B cell (primary cell): ENCODE results near the gene TMEM253. TPM values are rescaled to one million over a fixed set of nuclear protein-coding genes. Genes with fewer than 3 reads are reported as not detected.
A peak's percentile ranks its signal among the peaks of the same experiment; 100 is the strongest.

ENCODE experiments used
- ATAC-seq: fragments of 200-7000 bp; cut with Tn5 transposase; one replicate; pipeline ENCODE4 v1.10.0; 2021; ENCODE audit warnings: low read depth, mild to moderate bottlenecking, moderate number of reproducible peaks, moderate library complexity
- CTCF ChIA-PET: fragments of 350-600 bp; sonication (Branson Sonifier 250); formaldehyde crosslinking; loops from one replicate; lab custom pipeline; 2021; ENCODE audit warnings: antibody characterized with exemption, inconsistent platforms; lab: Charles Lee
- POLR2A ChIA-PET: fragments of 350-600 bp; sonication (Branson Sonifier 250); formaldehyde crosslinking; loops from one replicate; lab custom pipeline; 2021; ENCODE audit warnings: antibody characterized with exemption; lab: Charles Lee
- DNase-seq: peaks from one replicate; pipeline ENCODE4 v3.0.0; 2013
- H2AFZ ChIP-seq: 2 replicates; pipeline ENCODE4 v1.6.1; 2012; ENCODE audit warnings: mild to moderate bottlenecking, low read depth, low read length; ENCODE audit not compliant: insufficient read depth, poor library complexity, severe bottlenecking
- H3K27ac ChIP-seq, 2 donors: 1 replicate in 1 of 2; 2 replicates in 1 of 2; pipeline ENCODE4 v1.5.1; 2012 to 2013; ENCODE audit warnings: low read length in 2 of 2, mild to moderate bottlenecking in 2 of 2, moderate library complexity in 1 of 2
- H3K27me3 ChIP-seq, 4 experiments: fragments of 200-600 bp in 1 of 4; sonication (generic) in 1 of 4; replicated peaks in 1 of 4; 1 replicate in 2 of 4; 2 replicates in 2 of 4; pipeline versions ENCODE4 v1.6.1 to v1.7.0; 2013 to 2016; ENCODE audit warnings: low read length in 3 of 4, mild to moderate bottlenecking in 2 of 4, mixed read lengths in 1 of 4, moderate library complexity in 1 of 4; ENCODE audit not compliant: insufficient read depth in 4 of 4, control insufficient read depth in 3 of 4; ENCODE audit errors: control extremely low read depth in 1 of 4
- H3K36me3 ChIP-seq, 2 experiments: replicated peaks in 1 of 2; 1 replicate in 1 of 2; 2 replicates in 1 of 2; pipeline versions ENCODE4 v1.6.1 to v1.7.1; 2013; ENCODE audit warnings: low read length in 1 of 2; ENCODE audit not compliant: insufficient read depth in 2 of 2, control insufficient read depth in 1 of 2; ENCODE audit errors: control extremely low read depth in 1 of 2, extremely low read depth in 1 of 2
- H3K4me1 ChIP-seq, 2 donors: fragments of 200-600 bp in 1 of 2; sonication (generic) in 1 of 2; 1 replicate in 1 of 2; 2 replicates in 1 of 2; pipeline versions ENCODE4 v1.5.1 to v1.6.1; 2013 to 2017; ENCODE audit warnings: low read length in 2 of 2; ENCODE audit not compliant: control insufficient read depth in 2 of 2, insufficient read depth in 2 of 2
- H3K4me2 ChIP-seq: replicated peaks from 2 replicates; pipeline ENCODE3; 2012; ENCODE audit warnings: mild to moderate bottlenecking, low read depth, low read length; ENCODE audit not compliant: poor library complexity, severe bottlenecking
- H3K4me3 ChIP-seq, 5 experiments: fragments of 200-600 bp in 1 of 5; sonication (generic) in 1 of 5; 1 replicate in 3 of 5; 2 replicates in 2 of 5; pipeline versions ENCODE4 v1.5.1 to v1.7.0; 2011 to 2016; ENCODE audit warnings: low read length in 4 of 5, mild to moderate bottlenecking in 4 of 5, low read depth in 2 of 5, control low read depth in 1 of 5, moderate library complexity in 1 of 5; ENCODE audit not compliant: insufficient read depth in 1 of 5; ENCODE audit errors: control extremely low read depth in 1 of 5, extremely low read depth in 1 of 5
- H3K79me2 ChIP-seq: fragments of 200-600 bp; sonication (generic); one replicate; pipeline ENCODE4 v1.6.0; 2016; ENCODE audit warnings: low read length; ENCODE audit not compliant: control insufficient read depth, insufficient read depth
- H3K9ac ChIP-seq: fragments of 200-600 bp; sonication (generic); 2 replicates; pipeline ENCODE4 v1.6.1; 2017; ENCODE audit warnings: mild to moderate bottlenecking, low read length, moderate library complexity
- H3K9me3 ChIP-seq, 3 donors: one replicate each; pipeline versions ENCODE4 v1.6.1 to v1.7.1; 2013; ENCODE audit warnings: low read length in 2 of 3; ENCODE audit not compliant: control insufficient read depth in 2 of 3, insufficient read depth in 1 of 3; ENCODE audit errors: control extremely low read depth in 1 of 3
- H4K20me1 ChIP-seq: 2 replicates; pipeline ENCODE4 v1.6.0; 2012; ENCODE audit warnings: mild to moderate bottlenecking, low read length; ENCODE audit not compliant: insufficient read depth, control insufficient read depth, poor library complexity, severe bottlenecking
- H3K27ac Mint-ChIP-seq: one replicate; pipeline ENCODE4 v1.8.0; 2021; ENCODE audit warnings: mixed read lengths
- H3K27me3 Mint-ChIP-seq: one replicate; pipeline ENCODE4 v1.8.0; 2021; ENCODE audit warnings: mixed read lengths
- H3K4me1 Mint-ChIP-seq: one replicate; pipeline ENCODE4 v1.8.0; 2021; ENCODE audit warnings: mixed read lengths
- H3K4me3 Mint-ChIP-seq: one replicate; pipeline ENCODE4 v1.8.0; 2021; ENCODE audit warnings: mixed read lengths
- H3K9me3 Mint-ChIP-seq: one replicate; pipeline ENCODE4 v1.8.0; 2022; ENCODE audit warnings: mixed read lengths; ENCODE audit not compliant: insufficient read depth
- CTCF ChIP-seq: fragments of 200-600 bp; IDR thresholded peaks from one replicate; pipeline ENCODE4 v1.8.0; 2022; ENCODE audit warnings: antibody characterized with exemption, mild to moderate bottlenecking
- EZH2 ChIP-seq: IDR thresholded peaks from 2 replicates; pipeline ENCODE4 v1.6.1; 2012; ENCODE audit warnings: borderline replicate concordance, low read depth, mild to moderate bottlenecking, moderate library complexity, low read length; ENCODE audit not compliant: insufficient read depth, poor library complexity, severe bottlenecking
- WGBS: methylation state at CpG from one replicate; pipeline ENCODE4 v1.1.5; 2013; ENCODE audit warnings: missing lambda C conversion rate; ENCODE audit not compliant: insufficient coverage; 5-methylcytosine and 5-hydroxymethylcytosine counted together
- intact Hi-C: fragments of 100-400 bp; cut with micrococcal nuclease; formaldehyde crosslinking; loops from one replicate; pipeline ENCODE4 v1.10.0; 2022
- polyA plus RNA-seq: library from polyadenylated mRNA; depleted of rRNA; stranded (reverse); fragments of >200 nt; gene quantifications from 2 replicates; pipeline ENCODE4 v1.2.3, GENCODE V29; 2012
- total RNA-seq, 2 donors: library from RNA; stranded (reverse); fragments of 120-200 nt in 1 of 2; gene quantifications; 1 replicate in 1 of 2; 2 replicates in 1 of 2; pipeline versions ENCODE4 v1.2.3 to v1.2.4, GENCODE V29; 2013 to 2022

Gene TMEM253
- total and polyA plus RNA-seq, 2 donors (not counting 1 experiment from before 2014, with no cell fraction given): not detected

DNA sequence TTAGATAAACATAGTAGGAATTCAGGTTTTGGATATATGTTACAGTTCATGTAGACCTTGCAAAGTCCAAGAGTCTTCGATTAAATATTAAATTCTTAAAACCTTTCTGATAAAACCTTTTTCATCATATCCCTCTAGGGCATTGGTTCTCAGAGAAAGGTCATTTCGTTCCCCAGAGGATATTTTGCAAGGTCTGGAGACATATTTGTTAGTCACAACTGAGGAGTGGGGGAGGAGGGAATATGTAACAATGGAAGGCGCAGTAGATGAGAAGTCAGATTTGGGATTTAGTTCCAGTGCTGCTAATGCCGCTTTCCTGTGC lies 5.3 kb downstream of the TMEM253 start:
- H3K4me2 ChIP-seq: no peak overlapping the region
- Mint-ChIP-seq H3K27ac (no peak overlapping the region), H3K9me3 (no peaks in the 10 kb centered on the region), H3K4me1 (peaks cover 12% of the 10 kb centered on the region), H3K27me3 (peaks cover 7% of the 10 kb centered on the region), H3K4me3 (no peak overlapping the region)
- ATAC-seq (no peak), DNase-seq (no peak)
- no peak overlapping the region for H2AFZ ChIP-seq
- CTCF ChIA-PET: interaction anchor here (0.6 to 11.8 kb wide), 10 partner anchors 8 to 135 kb away, joined by 3 to 348 read pairs (median 20); partner anchors contain the start of gene ARHGEF40
- WGBS: 92% methylated on average over 2 of the region's 4 CpGs
- POLR2A ChIA-PET: no interaction called here
- TF ChIP-seq CTCF: no peak
- no peak for TF ChIP-seq EZH2
- H4K20me1 ChIP-seq: no peaks in the 10 kb centered on the region
- H3K4me3 ChIP-seq: no peak overlapping the region
- H3K9me3 ChIP-seq: no peaks in the 10 kb centered on the region
- no peaks in the 10 kb centered on the region for H3K36me3 ChIP-seq
- peaks cover 12 to 20% of the 10 kb centered on the region in 2 donors for H3K4me1 ChIP-seq
- intact Hi-C loops: loop anchor here (10.0 kb wide), 1 partner anchor 491 kb away; no protein-coding TSS in a partner anchor
- no peak overlapping the region for H3K9ac ChIP-seq
- peaks cover 0 to 7% (median 2%) of the 10 kb centered on the region in 4 experiments for H3K27me3 ChIP-seq
- H3K27ac ChIP-seq: no peak overlapping the region
- H3K79me2 ChIP-seq: no peaks in the 10 kb centered on the region

DNA sequence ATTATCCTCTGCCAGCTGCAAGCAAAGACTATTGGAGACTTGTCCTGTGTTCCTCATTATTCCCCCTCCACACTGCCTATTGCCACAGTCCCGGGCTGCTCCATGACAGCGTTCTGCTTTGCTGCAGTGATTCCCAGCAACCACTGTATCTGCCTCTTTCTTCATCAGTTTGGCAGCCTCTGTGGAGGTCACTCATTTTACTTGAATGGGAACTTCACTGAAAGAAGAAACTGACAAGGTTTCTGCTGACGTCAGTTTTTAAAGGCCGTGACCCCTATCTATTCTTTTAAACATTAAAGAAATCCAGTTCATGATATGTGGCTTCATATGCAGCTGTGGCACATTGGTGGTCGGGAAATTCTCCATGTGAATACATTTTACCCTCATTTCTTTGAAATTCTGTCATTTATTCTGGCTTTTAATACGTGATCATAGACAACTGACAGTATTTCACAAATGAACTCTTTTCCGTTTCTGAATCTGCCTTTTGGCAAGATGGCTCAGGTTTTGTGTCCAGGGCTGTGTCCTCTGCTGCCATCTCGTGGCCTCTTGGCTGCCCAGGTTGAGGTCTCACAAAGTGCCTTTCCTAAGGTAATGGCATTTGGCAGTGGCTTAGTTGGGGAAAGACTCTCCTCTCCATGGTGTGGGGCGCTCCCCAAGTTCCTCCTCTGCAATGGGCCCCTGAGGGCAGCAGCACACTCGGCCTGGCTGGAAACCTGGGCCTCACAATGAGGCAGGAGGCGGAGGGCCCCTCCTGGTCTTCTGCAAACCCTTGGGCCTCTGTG lies 5.8 kb downstream of the TMEM253 start:
- H3K4me2 ChIP-seq: peak overlapping the region; percentile 48
- no peaks in the 10 kb centered on the region for H4K20me1 ChIP-seq
- Mint-ChIP-seq H3K4me3 (peak overlapping the region; percentile 29), H3K27ac (no peak overlapping the region), H3K27me3 (peaks cover 3% of the 10 kb centered on the region), H3K4me1 (peaks cover 12% of the 10 kb centered on the region), H3K9me3 (no peaks in the 10 kb centered on the region)
- no peaks in the 10 kb centered on the region for H3K9me3 ChIP-seq
- ATAC-seq (no peak), DNase-seq (peak; percentile 77)
- 46% methylated on average over 7 of the region's 11 CpGs for WGBS
- intact Hi-C loops: loop anchor here (10.0 kb wide), 1 partner anchor 492 kb away; no protein-coding TSS in a partner anchor
- ChIA-PET CTCF (interaction anchor here (1.7 to 11.8 kb wide), 7 partner anchors 8 to 92 kb away, joined by 5 to 348 read pairs (median 133); partner anchors contain the start of gene ARHGEF40), POLR2A (no interaction called here)
- no peak overlapping the region for H3K9ac ChIP-seq
- no peak overlapping the region for H3K4me3 ChIP-seq
- no peak overlapping the region for H3K27ac ChIP-seq
- no peaks in the 10 kb centered on the region for H3K36me3 ChIP-seq
- peak overlapping the region; percentile 52 for H2AFZ ChIP-seq
- no peaks in the 10 kb centered on the region for H3K79me2 ChIP-seq
- peaks cover 12 to 20% of the 10 kb centered on the region in 2 donors for H3K4me1 ChIP-seq
- TF ChIP-seq CTCF: peak; percentile 75
- TF ChIP-seq EZH2: no peak
- H3K27me3 ChIP-seq: peaks cover 0 to 3% (median under 1%) of the 10 kb centered on the region in 4 experiments
